Measurements from ENCODE around the gene C6orf89. TPM values are rescaled to one million over a fixed set of nuclear protein-coding genes. Genes with fewer than 3 reads are reported as not detected.

C6orf89 gene
- total and polyA plus RNA-seq, 2 of the 8 experiments (the other 6 are each of a cell fraction or from before 2014, with no cell fraction given): 4.6 to 12.3 TPM

- no peak overlapping the region for H3K14ac ChIP-seq (ENCODE audit: insufficient read length)
- FAIRE-seq (no peak), DNase-seq (ENCODE audit: low read depth in 1 of 2, low spot score in 2 of 2) (no peak)
- H3K79me2 ChIP-seq (ENCODE audit: control insufficient read depth in 1 of 2, insufficient read depth in 2 of 2, low read length in 2 of 2): no peaks in the 10 kb centered on the region
- no peak overlapping the region for H2AFZ ChIP-seq (ENCODE audit: low read length)
- no peak overlapping the region for H4K8ac ChIP-seq (ENCODE audit: extremely low read depth, insufficient read depth, low read length)
- H3K9me3 ChIP-seq (ENCODE audit: insufficient read depth in 2 of 2, low read depth in 1 of 2, low read length in 1 of 2): no peaks in the 10 kb centered on the region
- H4K5ac ChIP-seq (ENCODE audit: insufficient read length, low read depth, low read length): no peak overlapping the region
- no peak overlapping the region for H3K4ac ChIP-seq (replicated peaks; ENCODE audit: insufficient read length, low read depth, low read length)
- H3K27me3 ChIP-seq (replicated peaks in 1 of 4; ENCODE audit: control insufficient read depth in 3 of 4, extremely low read depth in 1 of 4, insufficient read depth in 3 of 4, low read length in 3 of 4): peaks cover 0 to 9% (median 0%) of the 10 kb centered on the region in 4 experiments; a peak in 3 of 7 replicates
- peaks cover 0 to 6% (median 1%) of the 10 kb centered on the region in 4 experiments; a peak in 1 of 8 replicates for H3K36me3 ChIP-seq (ENCODE audit: control insufficient read depth in 2 of 4, insufficient read depth in 4 of 4, low read length in 3 of 4)
- peak overlapping the region in 1 of 2 experiments; percentile 83; a peak in 1 of 4 replicates for H3K4me2 ChIP-seq (ENCODE audit: insufficient read depth in 1 of 2, low read depth in 2 of 2, low read length in 2 of 2)
- POLR2A ChIA-PET (ENCODE audit: partially characterized antibody): interaction anchor here (0.8 to 2.5 kb wide), 4 partner anchors 11 to 81 kb away, joined by 3 to 9 read pairs (median 3); partner anchors contain the start of gene PPIL1
- H3K56ac ChIP-seq (replicated peaks; ENCODE audit: insufficient read length, low read depth, low read length): no peak overlapping the region
- H2BK5ac ChIP-seq (ENCODE audit: low read depth, low read length): no peak overlapping the region
- H3K23me2 ChIP-seq (ENCODE audit: low read depth, low read length): peaks cover 5% of the 10 kb centered on the region
- no peak overlapping the region for H3K4me3 ChIP-seq (ENCODE audit: extremely low read depth in 1 of 4, insufficient read depth in 2 of 4, low read depth in 3 of 4, low read length in 4 of 4)
- no peak overlapping the region for H2BK120ac ChIP-seq (replicated peaks; ENCODE audit: low read depth, low read length)
- H2BK20ac ChIP-seq (ENCODE audit: low read length): no peak overlapping the region
- no peak overlapping the region; the same call in 1 of the 2 replicates for H3K18ac ChIP-seq (ENCODE audit: extremely low read depth, low read length)
- TF ChIP-seq NRF1 (IDR thresholded peaks at IDR 0.05; ENCODE audit: low read depth, low read length): no peak
- H4K20me1 ChIP-seq (replicated peaks in 1 of 2; ENCODE audit: control insufficient read depth in 1 of 2, insufficient read depth in 2 of 2, low read length in 2 of 2): peaks cover 0 to 2% of the 10 kb centered on the region in 2 experiments
- H2BK12ac ChIP-seq (ENCODE audit: low read depth, low read length): no peak overlapping the region; the same call in 1 of the 2 replicates
- CTCF ChIA-PET (ENCODE audit: partially characterized antibody): interaction anchor here (0.6 to 13.7 kb wide), 12 partner anchors 15 to 88 kb away, joined by 3 to 293 read pairs (median 78); partner anchors contain the start of gene PPIL1
- 90% methylated on average over 6 of the region's 6 CpGs; no CpG with 5 or more reads in 1 of the 2 experiments for WGBS, 2 experiments (ENCODE audit: extremely low coverage in 1 of 2, insufficient coverage in 1 of 2, insufficient read length in 1 of 2, insufficient replicate concordance in 2 of 2, low coverage in 1 of 2, low lambda C conversion rate in 2 of 2, missing lambda C conversion rate in 1 of 2)
- peak overlapping the region; percentile 73; the same call in 1 of the 2 replicates for H2BK15ac ChIP-seq (ENCODE audit: low read length)
- H3K23ac ChIP-seq (ENCODE audit: insufficient read length): no peak overlapping the region
- no peak overlapping the region for H4K91ac ChIP-seq (replicated peaks; ENCODE audit: insufficient read length, low read length)
- no peak overlapping the region for H2AK5ac ChIP-seq (ENCODE audit: low read depth, low read length)
- no peak overlapping the region for H3K27ac ChIP-seq (ENCODE audit: low read depth, low read length)
- H3K9ac ChIP-seq (replicated peaks in 1 of 4; ENCODE audit: extremely low read depth in 1 of 4, low read depth in 3 of 4, low read length in 3 of 4): no peak overlapping the region; a peak in 1 of 7 replicates
- no peaks in the 10 kb centered on the region for H3K79me1 ChIP-seq (ENCODE audit: low read depth, low read length)
- peaks cover 7 to 17% (median 9%) of the 10 kb centered on the region in 4 experiments for H3K4me1 ChIP-seq (replicated peaks in 1 of 4; ENCODE audit: control insufficient read depth in 3 of 4, insufficient read depth in 4 of 4, low read length in 3 of 4)
These were observed 37.8 kb upstream of the C6orf89 start for GRCh38 chr6:36847991-36848390.
